GDM1 (cell line): Measurements from ENCODE around the gene REEP1.

Source experiments
- DNase-seq: peaks from one replicate; lab custom pipeline; 2025; lab: John Stamatoyannopoulos, UW

REEP1 gene, protein sequence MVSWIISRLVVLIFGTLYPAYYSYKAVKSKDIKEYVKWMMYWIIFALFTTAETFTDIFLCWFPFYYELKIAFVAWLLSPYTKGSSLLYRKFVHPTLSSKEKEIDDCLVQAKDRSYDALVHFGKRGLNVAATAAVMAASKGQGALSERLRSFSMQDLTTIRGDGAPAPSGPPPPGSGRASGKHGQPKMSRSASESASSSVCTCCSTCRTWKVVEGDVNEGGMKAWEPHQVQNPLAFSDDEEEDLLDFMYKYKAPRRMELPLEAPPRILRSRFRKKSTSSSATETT

GRCh38 chr2:86337244-86337835 is at the start of gene REEP1:
TSS of gene REEP1 (minus strand) at chr2:86337626. CDS start at chr2:86337510, 116 bp downstream.
- no peak for DNase-seq

GRCh38 chr2:86383844-86384243 is 46.4 kb upstream of the REEP1 start:
- no peak for DNase-seq

GRCh38 chr2:86382698-86383097 is 45.3 kb upstream of the REEP1 start:
- DNase-seq = no peak

DNA sequence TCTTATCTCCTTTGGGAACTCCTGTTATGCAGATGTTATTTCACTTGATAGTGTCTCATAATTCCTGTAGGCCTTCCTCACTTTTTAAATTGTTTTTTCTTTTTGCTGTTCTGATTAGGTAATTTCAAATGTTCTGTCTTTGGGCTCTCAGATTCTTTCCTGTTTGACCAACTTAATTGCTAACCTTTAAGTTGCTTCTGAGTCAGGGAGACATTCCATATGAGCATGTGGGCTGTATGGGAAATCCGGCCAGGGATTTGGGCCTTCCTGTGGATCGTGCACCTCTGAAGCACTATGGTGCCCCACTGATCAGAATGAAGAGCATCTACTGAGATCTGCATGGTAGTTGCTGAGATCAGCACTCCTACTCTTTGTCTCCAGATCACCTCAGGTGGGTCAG is 44.7 kb upstream of the REEP1 start:
- DNase-seq = no peak

DNA sequence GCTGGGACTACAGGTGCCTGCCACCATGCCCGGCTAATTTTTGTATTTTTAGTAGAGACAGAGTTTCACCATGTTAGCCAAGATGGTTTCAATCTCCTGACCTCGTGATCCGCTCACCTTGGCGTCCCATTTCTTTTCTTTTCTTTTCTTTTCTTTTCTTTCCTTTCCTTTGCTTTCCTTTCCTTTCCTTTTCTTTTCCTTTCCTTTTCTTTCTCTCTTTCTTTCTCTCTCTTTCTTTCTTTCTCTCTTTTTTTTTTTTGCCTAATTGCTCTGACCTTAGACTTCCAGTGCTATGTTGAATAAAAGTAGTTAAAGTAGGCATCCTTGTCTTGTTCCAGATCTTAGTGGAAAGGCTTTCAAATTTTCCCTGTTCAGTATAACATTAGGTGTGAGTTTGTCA is 41.0 kb upstream of the REEP1 start:
- no peak for DNase-seq

GRCh38 chr2:86375623-86376022 is 38.2 kb upstream of the REEP1 start:
- DNase-seq = no peak

GRCh38 chr2:86372641-86373502 is 35.4 kb upstream of the REEP1 start:
- no peak for DNase-seq

DNA sequence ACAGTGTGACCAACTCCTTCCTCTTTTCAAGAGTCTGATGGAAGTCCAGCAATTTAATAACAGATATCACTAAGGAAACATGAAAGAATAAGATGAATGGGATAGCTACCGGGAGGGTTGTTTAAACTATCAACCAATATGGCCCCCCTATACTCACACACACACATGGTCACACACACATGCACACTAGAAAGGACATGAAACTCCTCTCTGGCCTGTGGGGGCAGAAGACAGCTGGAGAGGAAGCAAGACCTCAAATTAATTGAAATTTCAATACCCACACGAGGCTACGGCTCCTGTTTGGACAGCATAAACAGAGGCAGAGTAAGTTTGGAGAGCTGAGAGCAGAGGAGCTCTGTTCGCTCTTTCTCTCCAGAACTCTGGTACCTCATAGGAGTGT is 34.7 kb upstream of the REEP1 start:
- no peak for DNase-seq

GRCh38 chr2:86371527-86371926 is 34.1 kb upstream of the REEP1 start:
- DNase-seq = no peak

- DNase-seq = no peak
Observed at GRCh38 chr2:86370579-86370978, 33.2 kb upstream of the REEP1 start.

DNA sequence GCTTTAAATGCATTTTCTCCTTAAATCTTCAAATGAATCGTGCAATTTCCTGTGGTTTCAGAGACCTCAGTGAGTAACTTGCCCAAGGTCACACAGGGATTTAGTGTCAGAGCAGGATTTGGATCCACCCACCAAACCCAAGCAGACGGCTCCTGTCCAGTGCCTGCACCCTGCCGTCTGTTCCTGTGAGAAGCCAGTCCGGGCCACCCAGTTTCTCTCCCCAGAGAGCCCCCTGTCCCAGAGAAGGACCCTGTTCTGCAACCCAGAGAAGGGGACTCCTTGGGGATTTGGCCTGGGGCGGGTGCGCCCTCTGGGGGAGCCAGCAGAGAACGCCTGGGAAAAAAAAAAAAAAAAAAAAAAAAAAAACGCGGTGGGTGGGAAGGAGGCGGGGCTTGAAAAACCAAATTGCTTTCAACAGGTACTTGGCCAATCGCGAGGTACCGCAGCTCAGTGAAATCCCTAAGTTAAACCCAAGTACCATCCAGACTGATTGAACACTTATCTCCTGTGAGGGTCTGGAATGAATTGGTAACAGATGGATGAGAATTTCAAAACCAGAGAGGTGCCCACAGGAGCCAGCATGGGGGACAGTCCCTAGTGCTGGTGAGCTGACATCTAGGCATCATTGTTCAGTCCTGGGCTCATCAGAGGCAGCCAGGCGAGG is 30.9 kb upstream of the REEP1 start:
- no peak for DNase-seq

- DNase-seq = no peak
Observed at GRCh38 chr2:86367499-86367777, 30.0 kb upstream of the REEP1 start.

DNA sequence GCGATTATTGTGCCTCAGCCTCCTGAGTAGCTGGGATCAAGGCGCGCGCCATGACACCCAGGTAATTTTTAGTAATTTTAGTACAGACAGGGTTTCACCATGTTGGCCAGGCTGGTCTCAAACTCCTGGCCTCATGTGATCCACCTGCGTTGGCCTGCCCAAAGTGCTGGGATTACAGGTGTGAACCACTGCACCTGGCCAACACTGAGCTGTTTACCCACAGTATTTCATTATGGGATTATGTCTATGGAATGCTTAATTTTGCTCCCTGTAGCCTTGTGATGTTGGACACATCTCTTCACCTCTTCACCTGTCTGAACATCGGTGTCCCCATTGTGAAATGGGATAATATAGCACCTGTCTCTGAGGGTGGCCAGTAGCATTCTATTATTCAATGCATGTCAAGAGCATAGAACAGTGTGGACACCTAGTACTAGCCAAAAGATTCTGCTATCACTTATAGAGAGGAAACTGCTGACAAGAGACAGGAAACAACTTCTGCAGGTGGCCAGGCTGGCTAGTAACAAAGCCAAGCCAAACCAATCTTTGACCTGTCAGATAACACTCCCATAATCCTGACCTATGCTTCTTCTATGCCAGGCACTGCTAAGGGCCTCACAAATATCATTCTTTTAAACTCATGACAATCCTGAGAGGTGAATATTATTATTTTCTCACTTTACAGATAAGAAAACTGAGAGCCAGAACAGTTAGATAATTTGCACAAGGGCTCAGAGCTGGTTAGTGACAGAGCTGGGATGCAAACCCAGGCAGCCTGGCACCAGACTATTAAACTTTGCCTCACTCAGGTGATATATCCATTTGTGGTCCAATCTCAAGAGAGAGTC is 29.4 kb upstream of the REEP1 start:
- no peak for DNase-seq

- no peak for DNase-seq
Observed at GRCh38 chr2:86364894-86365293, 27.5 kb upstream of the REEP1 start.

GRCh38 chr2:86360776-86361175 is 23.4 kb upstream of the REEP1 start:
- no peak for DNase-seq

DNA sequence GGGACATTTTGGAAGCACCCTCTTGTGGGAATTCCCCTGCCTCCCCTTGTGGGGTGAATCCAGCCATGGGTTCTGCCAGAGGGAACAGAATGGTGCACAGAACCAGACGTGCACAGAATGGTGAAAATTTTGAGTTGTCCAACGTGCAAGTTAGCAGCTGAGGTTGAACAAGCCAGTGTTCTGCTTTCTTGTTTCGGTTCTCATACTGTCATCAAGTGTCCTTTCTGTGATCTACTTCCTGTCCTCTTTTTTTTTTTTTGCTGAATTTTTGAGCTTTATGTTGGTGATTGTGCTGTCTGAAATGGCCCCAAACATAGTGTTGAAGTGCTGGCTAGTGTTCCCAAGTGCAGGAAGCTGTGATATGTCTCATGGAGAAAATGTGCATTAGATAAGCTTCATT is 21.5 kb upstream of the REEP1 start:
- no peak for DNase-seq

- no peak for DNase-seq
Observed at GRCh38 chr2:86357392-86357963, 20.1 kb upstream of the REEP1 start.

GRCh38 chr2:86352727-86353221 is 15.3 kb upstream of the REEP1 start:
- no peak for DNase-seq

GRCh38 chr2:86352137-86352726 is 14.8 kb upstream of the REEP1 start:
- no peak for DNase-seq

DNA sequence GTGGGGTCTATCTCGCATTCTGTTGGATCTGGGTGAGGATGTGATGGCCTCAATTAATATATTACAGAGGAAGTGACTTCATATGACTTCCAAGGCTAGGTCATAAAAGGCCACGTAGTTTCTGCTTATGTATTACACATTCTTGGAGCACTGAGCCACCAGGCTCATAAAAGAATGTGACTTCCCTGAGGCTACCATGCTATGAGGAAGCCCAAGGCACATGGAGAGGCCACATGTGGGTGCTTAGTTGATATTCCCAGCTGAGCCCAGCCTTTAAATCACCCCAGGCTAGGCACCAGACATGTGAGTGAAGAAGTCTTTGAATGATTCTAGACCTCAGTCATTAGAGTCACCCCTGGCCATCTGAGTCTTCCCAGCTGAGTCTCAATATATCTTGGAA is 13.3 kb upstream of the REEP1 start:
- no peak for DNase-seq

DNA sequence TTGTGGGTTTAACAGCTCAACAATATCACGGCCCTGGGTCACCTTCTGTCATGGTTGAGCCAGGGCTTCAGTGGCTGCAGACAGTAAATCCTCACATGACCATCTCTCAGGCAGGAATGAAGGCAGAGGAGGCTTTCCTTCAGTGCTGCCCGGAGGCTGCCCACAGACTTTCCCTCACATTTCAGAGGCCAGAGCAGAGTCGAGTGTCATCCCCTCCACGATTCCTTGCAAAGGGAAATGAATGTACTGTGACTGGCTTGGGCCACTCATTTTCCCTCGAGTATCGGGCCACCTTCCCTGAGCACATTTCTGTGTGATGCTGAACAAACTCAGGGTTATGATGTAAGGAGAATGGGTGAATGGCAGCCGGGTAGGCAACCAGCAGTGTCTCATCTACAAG is 10.0 kb upstream of the REEP1 start:
- DNase-seq = no peak
